Mucosa of descending colon (tissue), 3 donors: ENCODE results near the gene FSTL3. TPM values are rescaled to one million over a fixed set of nuclear protein-coding genes. Genes with fewer than 3 reads are reported as not detected.

Source experiments
- ATAC-seq: fragments of 200-7000 bp; cut with Tn5 transposase; one replicate; pipeline ENCODE4 v1.9.1; 2020; ENCODE audit warnings: mild to moderate bottlenecking, moderate library complexity
- DNase-seq, 3 donors: peaks; one replicate each; pipeline ENCODE4 v3.0.0-alpha.2; 2020
- H3K36me3 ChIP-seq: fragments of 200-600 bp; one replicate; pipeline ENCODE4 v1.8.0; 2021; ENCODE audit warnings: low read depth, mild to moderate bottlenecking
- H3K4me1 ChIP-seq: fragments of 200-600 bp; one replicate; pipeline ENCODE4 v1.8.0; 2021; ENCODE audit warnings: low read depth, mild to moderate bottlenecking
- H3K4me3 ChIP-seq: fragments of 200-600 bp; one replicate; pipeline ENCODE4 v1.8.0; 2021; ENCODE audit warnings: mild to moderate bottlenecking
- H3K9me3 ChIP-seq: fragments of 200-600 bp; one replicate; pipeline ENCODE4 v1.8.0; 2021; ENCODE audit warnings: mild to moderate bottlenecking
- CTCF ChIP-seq: fragments of 200-600 bp; IDR thresholded peaks from one replicate; pipeline ENCODE4 v1.8.0; 2022; ENCODE audit warnings: antibody characterized with exemption, mild to moderate bottlenecking
- intact Hi-C, 2 donors: fragments of 100-400 bp; cut with DNase I in 1 of 2; cut with micrococcal nuclease in 1 of 2; formaldehyde crosslinking; loops; one replicate each; pipeline versions ENCODE4 v1.11.0 to v1.11.1; 2022; cut with DNase I, micrococcal nuclease
- total RNA-seq, 3 donors: library from RNA; stranded (reverse); fragmentation: NEBNext Ultra II Directional in 2 of 3; extraction: Animal tissue kit (Norgen Biotek cat#: 25700) in 2 of 3; gene quantifications; one replicate each; pipeline versions ENCODE4 v1.2.1 to v1.2.4, GENCODE V29; 2021 to 2023
- donor health status: DM: no; HTN: no; CAD: no; lungs with moderate emphysema.
- donor health status: DM: no; HTN: no; CAD: no.
- donor health status: DM: no; HTN: yes; CAD: no.

FSTL3 gene
- total RNA-seq, 3 donors from 2014 or later: 2.6 to 25.0 (median 12.8) TPM

GRCh38 chr19:652467-653389, 23.5 kb upstream of the FSTL3 start:
- no peak for TF ChIP-seq CTCF
- intact Hi-C loops: no loop called here
- Histone ChIP-seq H3K4me1 (peaks cover 4% of the 10 kb centered on the region), H3K9me3 (no peaks in the 10 kb centered on the region), H3K4me3 (no peak overlapping the region), H3K36me3 (peaks cover 10% of the 10 kb centered on the region)
- ATAC-seq: no peak
- DNase-seq: no peak

GRCh38 chr19:653425-653824, 22.8 kb upstream of the FSTL3 start:
- no peak for ATAC-seq
- peaks cover 7% of the 10 kb centered on the region for H3K4me1 ChIP-seq
- H3K9me3 ChIP-seq: no peaks in the 10 kb centered on the region
- H3K4me3 ChIP-seq: no peak overlapping the region
- DNase-seq: no peak
- peaks cover 8% of the 10 kb centered on the region for H3K36me3 ChIP-seq
- intact Hi-C loops: no loop called here
- TF ChIP-seq CTCF: no peak

- intact Hi-C loops: no loop called here
- peak in 1 of 3 donors; percentile 52 for DNase-seq
- peaks cover 29% of the 10 kb centered on the region for H3K4me1 ChIP-seq
- TF ChIP-seq CTCF: no peak
- H3K36me3 ChIP-seq: peaks cover 4% of the 10 kb centered on the region
- H3K4me3 ChIP-seq: no peak overlapping the region
- no peaks in the 10 kb centered on the region for H3K9me3 ChIP-seq
- no peak for ATAC-seq
Observed at GRCh38 chr19:655691-656090, 20.5 kb upstream of the FSTL3 start.

GRCh38 chr19:656751-657559, 19.2 kb upstream of the FSTL3 start:
- Histone ChIP-seq H3K9me3 (no peaks in the 10 kb centered on the region), H3K36me3 (no peaks in the 10 kb centered on the region), H3K4me3 (no peak overlapping the region), H3K4me1 (peaks cover 33% of the 10 kb centered on the region)
- DNase-seq (peak in 1 of 3 donors; percentile 50), ATAC-seq (no peak)
- no peak for TF ChIP-seq CTCF
- intact Hi-C loops: no loop called here

- no peaks in the 10 kb centered on the region for H3K9me3 ChIP-seq
- TF ChIP-seq CTCF: no peak
- no peaks in the 10 kb centered on the region for H3K36me3 ChIP-seq
- DNase-seq: peak in 1 of 3 donors; percentile 52
- intact Hi-C loops: no loop called here
- H3K4me3 ChIP-seq: no peak overlapping the region
- peaks cover 33% of the 10 kb centered on the region for H3K4me1 ChIP-seq
- ATAC-seq: no peak
Observed at GRCh38 chr19:657611-658010, 18.6 kb upstream of the FSTL3 start.
